Stimulated activated CD8-positive, alpha-beta memory T cell treated with anti-CD3 and anti-CD28 coated beads, Interleukin-4, amount 100 ng/mL, for 1 hour (primary cell): Measurements from ENCODE around the gene TRIO.

Source experiments
- DNase-seq, 2 donors: peaks; one replicate each; pipeline ENCODE4 v3.0.0-alpha.2; 2020; ENCODE audit warnings: low read depth in 2 of 2, low spot score in 1 of 2

TRIO gene

DNA sequence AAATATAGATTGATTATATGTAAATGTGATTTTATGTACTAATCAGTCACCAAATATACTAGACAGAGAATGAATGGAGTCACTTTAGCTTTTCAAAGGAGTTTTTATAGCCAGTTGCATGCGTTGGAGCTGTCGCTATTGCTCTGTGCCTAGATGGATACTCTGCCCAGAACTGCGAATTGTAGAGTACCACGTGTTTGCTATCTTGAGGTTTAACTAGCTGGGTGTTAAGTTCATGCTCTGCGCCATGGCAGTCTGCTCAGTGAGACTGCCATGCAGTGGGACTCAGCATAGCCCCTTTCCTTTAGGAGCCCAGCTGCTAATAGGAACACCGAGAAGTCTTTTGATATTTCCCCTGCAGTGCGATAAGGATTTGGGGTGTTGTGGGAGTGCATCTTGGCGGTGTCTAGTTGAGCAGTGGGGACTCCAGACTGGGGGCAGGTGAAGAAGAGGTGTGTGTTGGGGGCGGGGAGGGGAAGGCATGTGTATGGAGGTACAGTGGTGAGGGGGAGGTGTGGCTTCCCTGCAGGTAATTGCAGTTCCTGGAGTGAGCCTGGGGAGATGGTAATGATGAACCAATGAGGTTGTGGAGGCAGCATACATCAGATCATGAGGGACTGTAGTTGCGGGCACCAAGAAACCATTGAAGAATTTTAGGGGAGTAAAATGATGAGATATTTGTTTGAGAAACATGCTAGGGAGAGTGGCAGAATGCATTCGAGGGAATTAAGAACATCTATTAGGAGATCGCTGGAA is 118.9 kb downstream of the TRIO start:
- DNase-seq, result no peak

DNA sequence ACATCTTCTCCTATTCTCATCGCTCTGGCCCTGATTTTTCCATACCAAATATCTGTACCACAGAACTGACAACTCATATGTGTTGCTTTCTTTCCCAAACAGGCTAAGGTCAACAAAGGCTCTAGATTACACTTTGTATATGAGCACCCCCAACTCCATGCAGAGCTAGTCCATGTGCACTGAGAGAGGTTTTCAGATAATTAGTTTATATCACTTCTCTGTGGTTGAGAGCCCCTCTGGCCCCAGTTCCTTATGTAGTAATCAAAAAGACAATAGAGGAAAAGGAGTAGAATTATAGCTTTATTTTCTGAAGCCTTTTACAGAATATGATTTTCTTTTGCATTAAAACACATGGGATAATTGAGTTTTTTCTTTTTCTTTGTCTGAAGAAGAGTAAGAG is 120.0 kb downstream of the TRIO start:
- DNase-seq, result no peak

DNA sequence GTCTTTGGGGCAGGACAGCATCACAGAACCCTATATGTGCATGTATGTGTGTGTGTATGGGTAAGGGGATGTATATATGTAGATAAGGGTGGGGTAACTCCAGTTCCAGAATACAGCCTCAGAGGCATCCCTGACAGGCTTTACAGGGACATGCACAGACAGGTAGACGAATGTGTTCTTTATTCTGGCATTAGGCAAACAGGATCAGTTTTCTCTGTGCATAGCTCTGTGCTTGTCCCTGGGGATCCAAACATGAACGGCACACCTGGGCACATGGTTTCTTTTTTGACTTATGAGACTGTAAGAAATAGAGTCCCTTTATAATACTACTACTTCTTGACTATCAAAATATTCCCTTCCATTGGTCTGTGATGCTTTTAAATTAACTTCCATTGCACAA is 120.6 kb downstream of the TRIO start:
- no peak for DNase-seq

DNA sequence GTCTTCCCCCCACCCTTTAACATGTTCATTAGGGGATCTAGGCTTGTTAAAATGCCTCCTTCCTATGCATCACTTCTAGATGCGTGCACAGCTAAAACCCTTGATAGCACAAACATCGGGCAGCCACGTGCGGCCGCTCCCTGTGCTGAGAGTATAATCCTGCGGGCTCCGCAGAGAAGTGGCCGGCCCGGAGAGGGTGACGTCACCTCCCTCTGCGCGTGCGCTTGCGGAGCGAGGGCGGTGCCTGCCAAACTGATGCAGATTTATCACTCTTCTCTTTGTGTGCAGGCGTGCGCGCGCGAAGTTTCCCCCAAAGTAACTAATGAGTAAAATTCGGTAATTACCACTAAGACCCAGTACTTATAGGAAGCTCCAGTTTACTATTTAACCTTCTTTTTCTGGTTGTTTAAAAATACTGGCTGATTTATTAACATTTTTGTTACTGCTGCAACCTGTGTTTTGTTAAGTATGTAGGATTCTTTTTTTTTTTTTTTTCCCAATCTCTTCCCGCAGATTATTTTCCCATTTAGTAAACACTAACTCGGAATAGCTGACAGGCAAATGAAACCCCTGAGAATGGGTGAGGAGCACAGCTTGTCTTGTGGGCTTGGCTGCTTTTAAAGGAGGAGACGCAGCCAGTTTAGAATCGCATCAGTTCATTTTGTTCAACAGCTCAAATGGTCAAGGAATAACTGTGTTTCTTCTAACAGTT is 121.6 kb downstream of the TRIO start:
- DNase-seq, result peak; percentile 22 to 36

- no peak for DNase-seq
Observed at GRCh38 chr5:14265570-14265969, 122.4 kb downstream of the TRIO start.

GRCh38 chr5:14266171-14266570 is 123.0 kb downstream of the TRIO start:
- DNase-seq, result no peak

DNA sequence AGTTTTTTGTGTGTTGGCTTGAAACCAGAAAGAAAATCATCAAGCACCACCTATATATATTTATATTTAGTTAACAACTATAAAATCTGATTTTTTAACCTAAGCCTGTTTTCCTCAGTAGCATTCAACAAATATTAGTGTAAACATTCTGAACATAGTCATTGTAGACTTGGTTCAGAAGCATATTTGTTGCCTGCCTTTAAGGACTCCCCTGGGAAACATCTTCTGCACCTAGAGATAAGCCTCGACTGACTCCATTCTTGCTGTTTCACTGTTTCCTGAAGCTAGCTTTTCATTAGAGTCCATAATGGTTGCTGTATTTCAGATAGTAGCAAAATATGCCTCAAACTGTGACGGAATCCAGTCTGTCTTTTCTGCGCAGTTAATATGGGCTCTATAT is 123.5 kb downstream of the TRIO start:
- no peak for DNase-seq

DNA sequence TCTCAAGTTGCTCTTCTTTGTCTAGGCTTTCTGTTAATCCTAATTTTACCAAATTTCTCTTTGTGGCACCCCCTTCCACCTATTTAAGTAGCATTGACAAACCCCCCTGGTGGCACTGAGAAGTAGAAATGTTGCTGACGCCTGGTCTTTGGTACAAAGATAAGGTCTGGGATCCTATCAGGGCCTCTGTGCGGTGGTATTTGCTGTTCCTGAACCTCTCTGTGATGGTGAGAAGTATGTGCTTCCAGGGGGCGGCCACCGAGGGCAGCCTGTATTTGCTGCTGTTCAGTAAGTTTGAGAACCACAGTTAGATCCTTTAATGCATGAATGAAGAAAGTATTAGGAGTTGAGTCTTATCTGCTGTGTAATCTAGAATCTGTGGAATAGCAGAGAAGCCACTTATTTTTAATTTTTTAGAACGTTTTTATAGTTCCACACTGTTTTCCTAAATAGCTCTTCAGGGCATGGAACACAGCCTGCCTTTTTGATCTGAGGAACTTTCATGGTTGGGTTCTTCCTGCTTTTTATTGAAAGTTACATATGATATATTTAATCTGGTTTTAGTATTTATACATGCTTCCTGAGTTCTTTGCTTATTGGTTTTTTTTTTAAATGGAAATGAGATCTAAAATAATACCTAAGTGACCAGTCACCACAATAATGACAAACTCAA is 124.2 kb downstream of the TRIO start:
- DNase-seq, result no peak

- DNase-seq, result no peak
Observed at GRCh38 chr5:14267991-14268708, 125.0 kb downstream of the TRIO start.

DNA sequence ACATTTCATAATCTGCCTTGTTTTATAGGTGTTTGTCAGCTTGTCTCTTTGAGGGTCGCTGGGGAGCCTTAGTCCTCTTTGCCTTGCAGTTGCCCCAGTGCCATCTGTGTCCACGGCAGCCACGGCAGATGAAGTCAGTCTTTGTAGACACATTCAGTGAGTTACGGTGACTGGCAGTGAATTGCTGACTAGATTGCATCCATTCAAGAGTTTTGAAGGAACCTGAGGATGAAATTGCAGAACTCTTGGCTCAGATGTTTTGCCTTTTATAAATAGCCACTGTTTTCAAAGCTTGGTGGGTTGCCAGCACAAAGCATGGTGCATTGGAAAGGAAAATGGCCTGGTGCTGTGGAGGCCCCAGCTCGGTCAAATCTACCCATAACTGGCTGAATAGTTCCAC is 125.6 kb downstream of the TRIO start:
- no peak for DNase-seq

DNA sequence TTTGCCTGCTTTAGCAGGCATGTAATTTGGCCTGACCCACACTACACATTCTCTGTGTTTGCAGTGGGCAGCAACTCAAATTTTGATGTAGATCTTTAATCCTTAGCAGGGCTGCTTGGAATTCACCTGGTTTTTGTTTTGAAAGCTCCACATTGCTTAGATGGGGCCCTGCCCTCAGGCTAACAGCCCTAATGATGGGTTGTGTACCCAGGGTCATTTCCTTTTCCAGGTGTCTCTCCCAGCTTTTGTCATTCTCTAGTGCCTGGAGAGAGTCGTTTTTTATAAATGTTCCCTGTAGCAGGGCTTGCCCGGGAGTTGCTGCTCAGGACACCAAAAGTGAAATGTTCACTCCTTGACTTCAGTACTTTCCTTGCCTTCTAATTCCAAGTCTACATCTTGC is 126.3 kb downstream of the TRIO start:
- DNase-seq, result no peak

GRCh38 chr5:14270209-14270702 is 127.1 kb downstream of the TRIO start:
- DNase-seq, result no peak

GRCh38 chr5:14272548-14273205 is 129.5 kb downstream of the TRIO start:
- DNase-seq, result no peak

GRCh38 chr5:14273207-14273767 is 130.1 kb downstream of the TRIO start:
- no peak for DNase-seq

- DNase-seq, result no peak
Observed at GRCh38 chr5:14276380-14276779, 133.2 kb downstream of the TRIO start.

- no peak for DNase-seq
Observed at GRCh38 chr5:14277385-14278320, 134.5 kb downstream of the TRIO start.

- DNase-seq, result no peak
Observed at GRCh38 chr5:14280294-14280854, 137.2 kb downstream of the TRIO start.

DNA sequence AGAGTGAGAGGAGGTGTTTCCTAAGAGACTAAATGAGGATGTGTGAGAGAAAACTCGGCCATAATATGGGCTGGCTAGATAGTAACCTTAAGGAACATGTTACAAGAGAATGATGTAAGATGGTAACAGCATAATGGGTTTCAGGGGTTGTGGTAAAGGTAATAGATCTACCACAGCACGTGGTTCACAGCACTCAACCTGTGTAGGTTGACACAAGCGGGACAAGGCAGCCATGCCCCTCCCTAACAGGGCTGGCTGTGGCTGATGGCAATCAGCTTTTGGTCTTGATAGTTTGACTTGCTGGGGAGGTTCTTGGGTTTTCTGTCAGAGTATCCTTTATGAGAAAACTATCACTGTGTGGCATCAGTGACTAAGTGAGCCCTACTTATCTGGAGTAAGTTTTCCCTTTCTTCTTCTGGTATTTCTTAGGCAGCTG is 138.6 kb downstream of the TRIO start:
- DNase-seq, result no peak

DNA sequence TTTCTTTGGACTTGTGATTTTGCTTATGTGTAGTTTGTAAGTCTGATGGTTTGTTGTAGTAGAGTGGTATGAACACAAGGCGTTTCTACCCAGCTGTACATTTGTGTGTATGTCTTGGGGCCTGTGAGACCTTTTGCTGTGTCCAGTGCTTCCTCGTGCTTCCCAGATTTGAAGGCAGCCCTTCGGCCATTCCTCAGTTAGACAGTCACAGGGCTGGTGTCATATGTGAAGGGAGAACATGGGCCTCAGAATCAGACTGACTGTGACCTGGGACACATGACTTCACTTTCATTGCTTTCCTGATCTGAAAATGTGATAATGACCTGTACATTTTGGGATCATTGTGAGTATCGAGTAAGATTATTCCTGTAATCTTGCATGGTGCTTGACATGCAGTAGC is 140.0 kb downstream of the TRIO start:
- DNase-seq, result no peak
